HepG2 (cell line): ENCODE results near the gene SIK3. TPM values are rescaled to one million over a fixed set of nuclear protein-coding genes. Genes with fewer than 3 reads are reported as not detected.

Experiments
- ATAC-seq: fragments of 200-7000 bp; cut with Tn5 transposase; 3 replicates; pipeline ENCODE4 v1.9.1; 2020; ENCODE audit warnings: mild to moderate bottlenecking, moderate library complexity
- BruUV-seq: library from RNA; stranded (reverse); fragments of 400-500 nt; replicated peaks from 2 replicates; lab custom pipeline; 2021; lab: Mats Ljungman, UMichigan
- CTCF ChIA-PET: fragments of 300-600 bp; formaldehyde crosslinking; extraction: SDS; loops from one replicate; lab custom pipeline; 2021; ENCODE audit warnings: low total read pairs, inconsistent platforms, low intra/inter-chr PET ratio; lab: Yijun Ruan, JAX
- POLR2A ChIA-PET: fragments of 350-600 bp; sonication (Branson Sonifier 250); formaldehyde crosslinking; loops from one replicate; lab custom pipeline; 2020; ENCODE audit warnings: antibody characterized with exemption, inconsistent platforms; lab: Yijun Ruan, JAX
- DNase-seq: peaks from one replicate; pipeline ENCODE4 v3.0.0-alpha.2; 2015; ENCODE audit warnings: low spot score
- FAIRE-seq: peaks from 3 replicates; lab custom pipeline; 2011; peaks lifted over from hg19 to GRCh38; lab: Jason Lieb, UNC
- H2AFZ ChIP-seq: one replicate; pipeline ENCODE4 v1.6.1; 2011; ENCODE audit warnings: low read length, inconsistent platforms
- H3K27ac ChIP-seq: fragments of 300-600 bp; 3 replicates; pipeline ENCODE4 v1.8.0; 2011; ENCODE audit warnings: mixed run types, mild to moderate bottlenecking, mixed read lengths, low read length, inconsistent platforms; ENCODE audit not compliant: insufficient read depth; ENCODE audit errors: extremely low read length
- H3K27me3 ChIP-seq, 2 experiments: fragments of 200-600 bp in 1 of 2; 2 replicates in 1 of 2; 3 replicates in 1 of 2; pipeline versions ENCODE4 v1.6.0 to v1.8.0; 2011; ENCODE audit warnings: low read length in 2 of 2, mild to moderate bottlenecking in 2 of 2, moderate library complexity in 2 of 2, inconsistent platforms in 1 of 2; ENCODE audit not compliant: insufficient read depth in 2 of 2, control insufficient read depth in 1 of 2
- H3K36me3 ChIP-seq, 2 experiments: fragments of 200-600 bp in 1 of 2; replicated peaks in 1 of 2; 2 replicates in 1 of 2; 3 replicates in 1 of 2; pipeline versions ENCODE4 v1.5.1 to v1.8.0; 2011; ENCODE audit warnings: low read length in 2 of 2, inconsistent platforms in 1 of 2; ENCODE audit not compliant: insufficient read depth in 2 of 2, control insufficient read depth in 1 of 2
- H3K4me1 ChIP-seq: 2 replicates; pipeline ENCODE4 v1.5.1; 2012; ENCODE audit warnings: low read length, inconsistent platforms; ENCODE audit not compliant: insufficient read depth
- H3K4me2 ChIP-seq: 2 replicates; pipeline ENCODE4 v1.6.0; 2011; ENCODE audit warnings: low read depth, low read length, inconsistent platforms
- H3K4me3 ChIP-seq, 3 experiments: fragments of 200-600 bp in 1 of 3; sonication (generic), shearing (Covaris generic) in 1 of 3; replicated peaks in 1 of 3; 2 replicates each; pipeline ENCODE4 v1.5.1; 2011 to 2016; ENCODE audit warnings: low read length in 3 of 3, inconsistent platforms in 2 of 3, low read depth in 2 of 3, mild to moderate bottlenecking in 2 of 3, control low read depth in 1 of 3, mixed read lengths in 1 of 3; ENCODE audit not compliant: insufficient read depth in 1 of 3
- H3K79me2 ChIP-seq: one replicate; pipeline ENCODE4 v1.6.1; 2011; ENCODE audit warnings: low read length, inconsistent platforms; ENCODE audit not compliant: insufficient read depth
- H3K9ac ChIP-seq: 2 replicates; pipeline ENCODE4 v1.6.0; 2011; ENCODE audit warnings: mild to moderate bottlenecking, low read depth, low read length, inconsistent platforms; ENCODE audit not compliant: insufficient read depth
- H3K9me3 ChIP-seq: 2 replicates; pipeline ENCODE4 v1.5.1; 2012; ENCODE audit warnings: mild to moderate bottlenecking, low read length
- H4K20me1 ChIP-seq: 2 replicates; pipeline ENCODE4 v1.6.0; 2011; ENCODE audit warnings: inconsistent platforms, mild to moderate bottlenecking, low read length, moderate library complexity; ENCODE audit not compliant: insufficient read depth
- ARHGAP35 ChIP-seq: sonication (generic); formaldehyde crosslinking; IDR thresholded peaks from 2 replicates; pipeline ENCODE4 v1.9.0; 2022; ENCODE audit warnings: mild to moderate bottlenecking, inconsistent platforms, moderate library complexity, missing genetic modification reagents, borderline replicate concordance
- ARNTL ChIP-seq: sonication (generic); formaldehyde crosslinking; IDR thresholded peaks from 2 replicates; pipeline ENCODE4 v1.4.0; 2020; ENCODE audit warnings: mild to moderate bottlenecking, missing genetic modification reagents
- CHD2 ChIP-seq: IDR thresholded peaks from 2 replicates; pipeline ENCODE4 v1.6.1; 2011; ENCODE audit warnings: low read depth, low read length, improper control_type of control experiment
- HIVEP1 ChIP-seq: sonication (generic); formaldehyde crosslinking; IDR thresholded peaks from 2 replicates; pipeline ENCODE4 v1.4.0; 2020; ENCODE audit warnings: mild to moderate bottlenecking, missing genetic modification reagents
- HNRNPLL ChIP-seq: fragments of 200-400 bp; formaldehyde crosslinking; IDR thresholded peaks from 2 replicates; pipeline ENCODE4 v1.6.1; 2017; ENCODE audit warnings: mild to moderate bottlenecking, low read depth, low read length; ENCODE audit not compliant: poor library complexity, severe bottlenecking
- KDM3A ChIP-seq: IDR thresholded peaks from 2 replicates; pipeline ENCODE4 v1.6.1; 2018; ENCODE audit warnings: low read depth, missing compliant biosample characterization
- NAIF1 ChIP-seq: sonication (generic); formaldehyde crosslinking; IDR thresholded peaks from 2 replicates; pipeline ENCODE4 v1.5.0; 2020; ENCODE audit warnings: mild to moderate bottlenecking, missing genetic modification reagents, borderline replicate concordance
- NFRKB ChIP-seq: fragments of 450-650 bp; IDR thresholded peaks from 2 replicates; pipeline ENCODE4 v1.6.1; 2017
- PHF8 ChIP-seq: sonication (generic); formaldehyde crosslinking; IDR thresholded peaks from 2 replicates; pipeline ENCODE4 v1.5.0; 2020; ENCODE audit warnings: missing genetic modification reagents
- POLR2AphosphoS5 ChIP-seq: IDR thresholded peaks from 2 replicates; pipeline ENCODE4 v1.6.1; 2012; ENCODE audit warnings: low read depth, low read length
- SKI ChIP-seq: fragments of 450-650 bp; IDR thresholded peaks from one replicate; pipeline ENCODE4 v1.6.1; 2018; ENCODE audit warnings: mild to moderate bottlenecking; ENCODE audit not compliant: partially characterized antibody
- SOX5 ChIP-seq: IDR thresholded peaks from 2 replicates; pipeline ENCODE4 v1.6.1; 2016; ENCODE audit warnings: borderline replicate concordance
- THAP11 ChIP-seq: IDR thresholded peaks from 2 replicates; pipeline ENCODE4 v1.6.1; 2016; ENCODE audit warnings: missing biosample characterization, missing genetic modification reagents
- XRCC5 ChIP-seq: fragments of 200-400 bp; formaldehyde crosslinking; optimal IDR thresholded peaks from 2 replicates; pipeline ENCODE3; 2017; ENCODE audit warnings: mild to moderate bottlenecking, low read length
- ZNF263 ChIP-seq: sonication (generic); formaldehyde crosslinking; IDR thresholded peaks from 2 replicates; pipeline ENCODE4 v1.4.0; 2020; ENCODE audit warnings: missing genetic modification reagents
- ZNF441 ChIP-seq: sonication (generic); formaldehyde crosslinking; IDR thresholded peaks from 2 replicates; pipeline ENCODE4 v1.7.0; 2021; ENCODE audit warnings: missing genetic modification reagents, borderline replicate concordance
- ZNF850 ChIP-seq: sonication (generic); formaldehyde crosslinking; conservative IDR thresholded peaks from 2 replicates; pipeline ENCODE4 v1.9.0; 2021; ENCODE audit warnings: mild to moderate bottlenecking, missing genetic modification reagents
- WGBS: methylation state at CpG from one replicate; pipeline ENCODE4 v1.1.6; 2017; ENCODE audit warnings: low lambda C conversion rate; 5-methylcytosine and 5-hydroxymethylcytosine counted together
- in situ Hi-C: cut with HindIII; loops from 2 replicates; pipeline ENCODE4 v1.10.0; 2017; ENCODE audit warnings: low pct_unique_long_range_greater_than_20kb; ENCODE audit not compliant: extremely low pct_ligation_motif_present
- intact Hi-C: fragments of 100-400 bp; cut with micrococcal nuclease; formaldehyde crosslinking; loops from one replicate; pipeline ENCODE4 v1.10.0; 2022; ENCODE audit not compliant: unreplicated experiment
- polyA plus RNA-seq, 8 experiments: library from polyadenylated mRNA; depleted of rRNA in 3 of 8; stranded (reverse) in 7 of 8; unstranded in 1 of 8; fragments of >200 nt; fragmentation: Illumina TruSeq in 4 of 8; extraction: Trizol in 4 of 8; gene quantifications; 2 replicates each; pipeline versions ENCODE4 v1.2.1 to v1.2.3, GENCODE V29; 2011 to 2016; ENCODE audit warnings: low read depth in 4 of 8, missing spikeins in 1 of 8, mixed read lengths in 1 of 8; ENCODE audit not compliant: insufficient read depth in 1 of 8
- total RNA-seq, 5 experiments: library from RNA; depleted of rRNA; stranded (reverse); fragments of >200 nt; fragmentation: Illumina TruSeq; extraction: Trizol; gene quantifications; 2 replicates each; pipeline ENCODE4 v1.2.3, GENCODE V29; 2016; ENCODE audit warnings: low read depth in 1 of 5
- TF ChIP-seq, protein P1 (sequence below): sonication (generic); formaldehyde crosslinking; IDR thresholded peaks from 2 replicates; pipeline ENCODE4 v1.5.1; 2020; ENCODE audit warnings: missing genetic modification reagents, mild to moderate bottlenecking, borderline replicate concordance
- TF ChIP-seq, protein P2 (sequence below): IDR thresholded peaks from 2 replicates; pipeline ENCODE4 v1.6.1; 2016; ENCODE audit warnings: missing compliant biosample characterization, missing genetic modification reagents, borderline replicate concordance
- TF ChIP-seq, protein P3 (sequence below): sonication (generic); formaldehyde crosslinking; IDR thresholded peaks from 2 replicates; pipeline ENCODE4 v1.9.0; 2021; ENCODE audit warnings: missing genetic modification reagents, borderline replicate concordance

Gene SIK3
- total and polyA plus RNA-seq, 2 of the 13 experiments (the other 11 are each of a cell fraction or from before 2014, with no cell fraction given), result 5.7 to 9.8 TPM

DNA sequence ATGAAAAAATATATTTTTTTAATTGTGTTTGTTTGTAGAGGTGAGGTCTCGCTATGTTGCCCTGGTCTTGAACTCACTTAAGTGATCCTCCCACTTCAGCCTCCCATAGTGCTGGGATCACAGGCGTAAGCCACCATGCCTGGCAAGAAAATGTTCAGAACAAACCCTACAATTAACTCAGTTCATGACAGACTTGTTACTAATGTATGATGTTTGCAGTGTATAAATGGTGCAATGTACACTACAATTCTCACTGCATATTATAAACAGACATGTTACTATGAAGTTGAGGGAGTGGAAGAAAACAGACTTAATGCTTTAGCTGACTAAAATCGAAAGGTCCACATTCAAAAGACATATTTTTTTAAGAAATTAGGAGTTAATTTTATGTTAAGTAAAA is 59.0 kb downstream of the SIK3 start:
- no peak overlapping the region for H3K4me2 ChIP-seq
- no peaks in the 10 kb centered on the region for H3K27me3 ChIP-seq
- in situ Hi-C loops (no loop called here), intact Hi-C loops (no loop called here)
- CTCF ChIA-PET, result no interaction called here
- H3K9me3 ChIP-seq, result no peaks in the 10 kb centered on the region
- no peaks in the 10 kb centered on the region for H3K36me3 ChIP-seq
- no peak for ATAC-seq
- WGBS, result 99% methylated on average over 3 of the region's 3 CpGs
- no peaks in the 10 kb centered on the region; the same call in 1 of the 2 replicates for H4K20me1 ChIP-seq
- H3K4me1 ChIP-seq, result peaks cover 12% of the 10 kb centered on the region; the same call in 1 of the 2 replicates
- TF ChIP-seq HIVEP1 (CRISPR knock-in tag) (no peak), SKI (no peak), POLR2AphosphoS5 (no peak), NFRKB (no peak), KDM3A (no peak), ARHGAP35 (no peak), ZNF850 (no peak), SOX5 (CRISPR knock-in tag) (no peak), PHF8 (CRISPR knock-in tag) (no peak), CHD2 (no peak), HNRNPLL (no peak), NAIF1 (CRISPR knock-in tag) (no peak), ARNTL (CRISPR knock-in tag) (no peak), ZNF263 (CRISPR knock-in tag) (no peak), ZNF441 (no peak), THAP11 (no peak), XRCC5 (no peak)
- TF ChIP-seq, protein P1, sequence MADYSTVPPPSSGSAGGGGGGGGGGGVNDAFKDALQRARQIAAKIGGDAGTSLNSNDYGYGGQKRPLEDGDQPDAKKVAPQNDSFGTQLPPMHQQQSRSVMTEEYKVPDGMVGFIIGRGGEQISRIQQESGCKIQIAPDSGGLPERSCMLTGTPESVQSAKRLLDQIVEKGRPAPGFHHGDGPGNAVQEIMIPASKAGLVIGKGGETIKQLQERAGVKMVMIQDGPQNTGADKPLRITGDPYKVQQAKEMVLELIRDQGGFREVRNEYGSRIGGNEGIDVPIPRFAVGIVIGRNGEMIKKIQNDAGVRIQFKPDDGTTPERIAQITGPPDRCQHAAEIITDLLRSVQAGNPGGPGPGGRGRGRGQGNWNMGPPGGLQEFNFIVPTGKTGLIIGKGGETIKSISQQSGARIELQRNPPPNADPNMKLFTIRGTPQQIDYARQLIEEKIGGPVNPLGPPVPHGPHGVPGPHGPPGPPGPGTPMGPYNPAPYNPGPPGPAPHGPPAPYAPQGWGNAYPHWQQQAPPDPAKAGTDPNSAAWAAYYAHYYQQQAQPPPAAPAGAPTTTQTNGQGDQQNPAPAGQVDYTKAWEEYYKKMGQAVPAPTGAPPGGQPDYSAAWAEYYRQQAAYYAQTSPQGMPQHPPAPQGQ (CRISPR knock-in tag), result no peak
- TF ChIP-seq, protein P2, sequence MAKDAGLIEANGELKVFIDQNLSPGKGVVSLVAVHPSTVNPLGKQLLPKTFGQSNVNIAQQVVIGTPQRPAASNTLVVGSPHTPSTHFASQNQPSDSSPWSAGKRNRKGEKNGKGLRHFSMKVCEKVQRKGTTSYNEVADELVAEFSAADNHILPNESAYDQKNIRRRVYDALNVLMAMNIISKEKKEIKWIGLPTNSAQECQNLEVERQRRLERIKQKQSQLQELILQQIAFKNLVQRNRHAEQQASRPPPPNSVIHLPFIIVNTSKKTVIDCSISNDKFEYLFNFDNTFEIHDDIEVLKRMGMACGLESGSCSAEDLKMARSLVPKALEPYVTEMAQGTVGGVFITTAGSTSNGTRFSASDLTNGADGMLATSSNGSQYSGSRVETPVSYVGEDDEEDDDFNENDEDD (CRISPR knock-in tag), result no peak
- TF ChIP-seq, protein P3, sequence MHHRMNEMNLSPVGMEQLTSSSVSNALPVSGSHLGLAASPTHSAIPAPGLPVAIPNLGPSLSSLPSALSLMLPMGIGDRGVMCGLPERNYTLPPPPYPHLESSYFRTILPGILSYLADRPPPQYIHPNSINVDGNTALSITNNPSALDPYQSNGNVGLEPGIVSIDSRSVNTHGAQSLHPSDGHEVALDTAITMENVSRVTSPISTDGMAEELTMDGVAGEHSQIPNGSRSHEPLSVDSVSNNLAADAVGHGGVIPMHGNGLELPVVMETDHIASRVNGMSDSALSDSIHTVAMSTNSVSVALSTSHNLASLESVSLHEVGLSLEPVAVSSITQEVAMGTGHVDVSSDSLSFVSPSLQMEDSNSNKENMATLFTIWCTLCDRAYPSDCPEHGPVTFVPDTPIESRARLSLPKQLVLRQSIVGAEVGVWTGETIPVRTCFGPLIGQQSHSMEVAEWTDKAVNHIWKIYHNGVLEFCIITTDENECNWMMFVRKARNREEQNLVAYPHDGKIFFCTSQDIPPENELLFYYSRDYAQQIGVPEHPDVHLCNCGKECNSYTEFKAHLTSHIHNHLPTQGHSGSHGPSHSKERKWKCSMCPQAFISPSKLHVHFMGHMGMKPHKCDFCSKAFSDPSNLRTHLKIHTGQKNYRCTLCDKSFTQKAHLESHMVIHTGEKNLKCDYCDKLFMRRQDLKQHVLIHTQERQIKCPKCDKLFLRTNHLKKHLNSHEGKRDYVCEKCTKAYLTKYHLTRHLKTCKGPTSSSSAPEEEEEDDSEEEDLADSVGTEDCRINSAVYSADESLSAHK (CRISPR knock-in tag), result no peak
- DNase-seq, result no peak
- POLR2A ChIA-PET, result no interaction called here
- no peak overlapping the region for H3K9ac ChIP-seq
- no peak overlapping the region for H3K4me3 ChIP-seq
- no peak overlapping the region for H3K27ac ChIP-seq
- no TSS peak for BruUV-seq
- peaks cover 24% of the 10 kb centered on the region for H3K79me2 ChIP-seq
- FAIRE-seq, result no peak
- H2AFZ ChIP-seq, result no peak overlapping the region
